HG03520 (cell line): ENCODE results near the gene ANGPTL3.

Experiments
- ATAC-seq: cut with Tn5 transposase; IDR thresholded peaks from one replicate; pipeline ENCODE4 v1.9.1; 2021; ENCODE audit warnings: mild to moderate bottlenecking, moderate library complexity; ENCODE audit not compliant: unreplicated experiment

Gene ANGPTL3

GRCh38 chr1:62625415-62625814, 28.1 kb downstream of the ANGPTL3 start:
- peak; percentile 63 for ATAC-seq

GRCh38 chr1:62628506-62628905, 31.2 kb downstream of the ANGPTL3 start:
- ATAC-seq, result no peak

- no peak for ATAC-seq
Measured at GRCh38 chr1:62637392-62638105, 40.2 kb downstream of the ANGPTL3 start.

GRCh38 chr1:62643283-62643682, 46.0 kb downstream of the ANGPTL3 start:
- ATAC-seq, result no peak

- ATAC-seq, result no peak
Measured at GRCh38 chr1:62652387-62652786, 55.1 kb downstream of the ANGPTL3 start.

GRCh38 chr1:62654744-62655143, 57.4 kb downstream of the ANGPTL3 start:
- ATAC-seq, result no peak
